Fibroblast of the aortic adventitia (primary cell): ENCODE measurements around the gene SLAIN1. TPM values are rescaled to one million over a fixed set of nuclear protein-coding genes. Genes with fewer than 3 reads are reported as not detected.

ENCODE experiments used
- DNase-seq: peaks from one replicate; pipeline ENCODE4 v3.0.0-alpha.2; 2010; ENCODE audit warnings: low read depth
- H3K4me3 ChIP-seq: 2 replicates; pipeline ENCODE4 v1.5.1; 2011; ENCODE audit warnings: low read depth, mild to moderate bottlenecking, control low read depth, low read length, moderate library complexity
- total RNA-seq: library from RNA; depleted of rRNA; stranded (reverse); fragments of >200 nt; gene quantifications from 2 replicates; pipeline ENCODE4 v1.2.3, GENCODE V29; 2012; ENCODE audit warnings: low replicate concordance
- TF ChIP-seq, protein P1 (sequence below): IDR thresholded peaks from 2 replicates; pipeline ENCODE4 v1.5.1; 2011; ENCODE audit warnings: mild to moderate bottlenecking, low read length, control low read depth, inconsistent platforms; ENCODE audit not compliant: insufficient read depth

The SLAIN1 gene
- total RNA-seq, 1 donor, result 0.72 TPM

- TF ChIP-seq, protein P1, sequence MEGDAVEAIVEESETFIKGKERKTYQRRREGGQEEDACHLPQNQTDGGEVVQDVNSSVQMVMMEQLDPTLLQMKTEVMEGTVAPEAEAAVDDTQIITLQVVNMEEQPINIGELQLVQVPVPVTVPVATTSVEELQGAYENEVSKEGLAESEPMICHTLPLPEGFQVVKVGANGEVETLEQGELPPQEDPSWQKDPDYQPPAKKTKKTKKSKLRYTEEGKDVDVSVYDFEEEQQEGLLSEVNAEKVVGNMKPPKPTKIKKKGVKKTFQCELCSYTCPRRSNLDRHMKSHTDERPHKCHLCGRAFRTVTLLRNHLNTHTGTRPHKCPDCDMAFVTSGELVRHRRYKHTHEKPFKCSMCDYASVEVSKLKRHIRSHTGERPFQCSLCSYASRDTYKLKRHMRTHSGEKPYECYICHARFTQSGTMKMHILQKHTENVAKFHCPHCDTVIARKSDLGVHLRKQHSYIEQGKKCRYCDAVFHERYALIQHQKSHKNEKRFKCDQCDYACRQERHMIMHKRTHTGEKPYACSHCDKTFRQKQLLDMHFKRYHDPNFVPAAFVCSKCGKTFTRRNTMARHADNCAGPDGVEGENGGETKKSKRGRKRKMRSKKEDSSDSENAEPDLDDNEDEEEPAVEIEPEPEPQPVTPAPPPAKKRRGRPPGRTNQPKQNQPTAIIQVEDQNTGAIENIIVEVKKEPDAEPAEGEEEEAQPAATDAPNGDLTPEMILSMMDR, result no peak
- no peak for DNase-seq
- H3K4me3 ChIP-seq, result no peak overlapping the region
Measured at GRCh38 chr13:77724092-77724491, 26.6 kb downstream of the SLAIN1 start.

- no peak overlapping the region for H3K4me3 ChIP-seq
- TF ChIP-seq, protein P1, result no peak
- no peak for DNase-seq
Measured at GRCh38 chr13:77725071-77725470, 27.6 kb downstream of the SLAIN1 start.

DNA sequence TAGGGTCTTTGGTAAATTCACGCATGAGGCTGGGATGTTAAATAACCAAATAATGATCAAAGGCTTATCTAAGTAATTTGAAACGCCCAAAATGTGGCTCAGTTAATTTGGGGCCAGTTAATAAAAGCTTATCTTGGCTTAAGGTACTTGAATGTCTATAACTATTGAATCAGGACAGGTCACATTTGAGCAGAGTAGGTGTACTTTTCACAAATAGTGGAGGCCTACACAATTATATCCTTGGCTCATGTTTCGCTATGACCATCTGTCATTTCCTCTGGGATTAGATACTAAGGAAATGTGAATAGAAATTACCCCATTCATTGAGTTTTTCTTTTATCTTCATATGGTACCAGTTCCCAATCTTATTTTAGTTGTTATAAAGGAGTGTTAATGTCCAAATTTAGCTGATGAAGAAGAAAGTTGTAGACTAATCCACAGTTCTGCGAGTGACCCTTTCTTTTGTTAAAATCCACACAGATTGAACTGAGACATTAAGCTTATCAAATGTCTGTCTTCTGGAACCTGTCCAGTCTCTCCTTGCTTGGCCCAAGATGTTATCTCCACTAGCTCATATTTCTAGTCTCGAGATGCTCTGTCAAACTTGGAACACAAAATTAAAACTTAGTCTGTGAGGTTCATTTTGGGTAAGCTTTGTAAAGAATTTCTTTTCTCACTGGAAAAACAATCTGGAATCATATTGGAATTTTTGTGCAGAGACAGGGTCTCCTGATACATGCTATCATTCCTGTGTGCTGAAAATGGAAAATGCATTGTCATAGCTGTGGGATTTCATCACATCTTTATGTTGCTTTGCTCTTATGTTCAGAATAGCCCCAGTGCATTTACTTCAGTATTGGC is 31.0 kb downstream of the SLAIN1 start:
- DNase-seq, result no peak
- H3K4me3 ChIP-seq, result no peak overlapping the region
- TF ChIP-seq, protein P1, result no peak

DNA sequence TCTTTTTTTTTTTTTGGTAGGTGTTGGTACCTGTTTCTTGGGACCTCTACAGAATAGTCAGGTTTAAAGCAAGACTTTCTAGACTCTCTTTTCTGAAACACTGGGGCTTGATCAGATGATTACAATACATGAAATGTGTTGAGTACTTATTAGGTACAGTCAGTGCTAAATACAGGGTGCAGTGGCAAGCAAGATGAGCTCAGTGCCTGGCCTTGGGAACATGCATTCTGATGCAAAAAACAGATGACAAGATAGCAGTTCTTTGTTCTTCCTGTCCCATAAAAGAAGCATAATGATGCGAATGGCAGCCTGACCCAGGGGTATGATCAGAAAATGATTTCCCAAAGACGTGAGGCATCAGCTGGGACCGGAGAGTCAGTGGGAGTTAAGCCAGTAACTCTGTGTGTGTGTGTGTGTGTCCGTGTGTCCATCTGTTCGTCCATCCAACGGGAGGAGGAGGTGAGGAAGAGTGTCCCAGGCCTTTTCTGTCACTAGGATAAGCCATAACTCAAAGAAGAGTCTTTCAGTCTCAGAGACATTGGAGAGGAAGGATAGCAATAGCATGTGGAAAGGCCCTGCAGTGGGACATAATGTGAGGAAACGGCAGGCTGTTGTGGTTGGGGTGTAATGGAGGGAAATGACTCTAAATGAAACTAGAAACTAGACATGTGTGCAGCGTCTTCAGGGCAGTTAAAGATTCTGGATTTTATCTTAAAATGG is 32.2 kb downstream of the SLAIN1 start:
- TF ChIP-seq, protein P1, result no peak
- DNase-seq, result no peak
- H3K4me3 ChIP-seq, result no peak overlapping the region

DNA sequence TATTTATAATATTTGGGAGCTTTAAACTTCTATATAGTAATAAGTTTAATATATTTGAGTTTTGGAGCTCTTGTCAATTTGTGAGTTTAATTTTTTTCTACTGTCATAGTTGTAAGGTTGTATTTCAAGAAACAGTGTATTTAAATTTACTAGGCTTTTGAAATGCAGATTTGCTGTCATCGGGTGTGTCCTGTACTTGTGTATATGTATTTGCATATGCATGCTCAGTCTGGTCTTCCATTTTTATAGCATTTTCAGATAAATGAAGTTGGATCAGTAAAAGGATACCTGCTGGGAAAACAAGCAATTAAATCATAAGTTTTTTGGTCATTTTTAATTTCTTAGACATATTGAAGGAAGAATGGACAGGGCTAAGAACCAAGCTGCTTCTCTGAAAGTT is 33.1 kb downstream of the SLAIN1 start:
- H3K4me3 ChIP-seq, result no peak overlapping the region
- no peak for DNase-seq

DNA sequence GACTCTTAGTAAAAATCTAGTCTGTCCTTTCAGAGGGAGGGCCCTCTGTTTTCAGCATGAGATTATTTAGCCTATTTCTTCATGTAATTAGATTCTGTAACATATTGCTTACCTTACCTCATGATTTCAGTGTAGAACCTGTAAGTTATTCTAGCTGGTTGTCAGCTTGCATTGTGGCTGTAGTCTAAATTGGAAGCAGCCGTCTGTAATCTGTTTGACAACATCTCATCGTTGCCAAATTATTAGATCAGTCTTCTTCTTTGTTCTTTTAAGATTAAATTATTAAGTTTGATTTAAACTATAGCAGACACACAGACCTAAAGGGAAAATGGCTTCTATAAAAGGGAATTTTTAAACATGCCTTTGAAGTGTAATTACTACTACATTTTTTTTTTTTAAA is 34.8 kb downstream of the SLAIN1 start:
- no peak for DNase-seq
- TF ChIP-seq, protein P1, result no peak
- H3K4me3 ChIP-seq, result no peak overlapping the region

More for the DNA sequence above, 33.1 kb downstream of the SLAIN1 start:
- TF ChIP-seq, protein P1, result no peak
